ENCODE data around the gene ELL.

ELL gene

GRCh38 chr19:18503971-18504885 lies 17.6 kb downstream of the ELL start:
- TF ChIP-seq GATA3 (IDR thresholded peaks at IDR 0.05; ENCODE audit: low read depth, low read length): no peak
- no peak for TF ChIP-seq GATA2 (IDR thresholded peaks at IDR 0.05; ENCODE audit: low read depth, low read length)

DNA sequence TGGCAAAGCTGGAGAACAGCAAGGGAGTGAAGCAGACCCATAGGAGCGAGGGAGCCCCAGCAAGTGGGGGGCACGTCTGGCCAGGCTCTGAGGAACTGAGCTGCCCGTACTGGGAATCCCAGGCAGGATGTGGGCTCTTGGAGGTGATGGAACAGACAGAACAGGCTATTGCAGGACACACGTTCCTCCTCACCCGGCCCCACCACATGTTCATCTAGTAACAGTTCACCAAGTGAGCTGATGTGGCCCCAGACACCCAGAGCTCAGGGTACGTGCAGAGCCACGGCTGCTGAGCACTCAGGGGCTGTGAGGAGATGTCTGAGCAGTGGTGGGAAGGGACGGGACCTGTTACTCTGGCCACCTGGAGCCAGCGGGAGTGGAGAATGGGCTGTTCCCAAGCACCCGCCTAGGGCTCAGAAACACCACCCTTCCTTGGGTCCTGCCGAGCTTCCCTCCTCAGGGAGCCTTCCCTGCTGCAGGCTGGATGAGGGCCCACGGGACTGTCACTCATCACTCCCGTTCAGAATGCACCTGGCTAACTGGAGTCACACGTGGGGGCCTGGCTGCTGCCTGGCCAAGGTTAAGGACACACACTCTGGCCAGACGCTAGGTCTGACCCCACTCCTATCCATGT lies 18.4 kb downstream of the ELL start:
- TF ChIP-seq GATA3 (IDR thresholded peaks at IDR 0.05; ENCODE audit: low read depth, low read length) (no peak), GATA2 (IDR thresholded peaks at IDR 0.05; ENCODE audit: low read depth, low read length) (no peak)

DNA sequence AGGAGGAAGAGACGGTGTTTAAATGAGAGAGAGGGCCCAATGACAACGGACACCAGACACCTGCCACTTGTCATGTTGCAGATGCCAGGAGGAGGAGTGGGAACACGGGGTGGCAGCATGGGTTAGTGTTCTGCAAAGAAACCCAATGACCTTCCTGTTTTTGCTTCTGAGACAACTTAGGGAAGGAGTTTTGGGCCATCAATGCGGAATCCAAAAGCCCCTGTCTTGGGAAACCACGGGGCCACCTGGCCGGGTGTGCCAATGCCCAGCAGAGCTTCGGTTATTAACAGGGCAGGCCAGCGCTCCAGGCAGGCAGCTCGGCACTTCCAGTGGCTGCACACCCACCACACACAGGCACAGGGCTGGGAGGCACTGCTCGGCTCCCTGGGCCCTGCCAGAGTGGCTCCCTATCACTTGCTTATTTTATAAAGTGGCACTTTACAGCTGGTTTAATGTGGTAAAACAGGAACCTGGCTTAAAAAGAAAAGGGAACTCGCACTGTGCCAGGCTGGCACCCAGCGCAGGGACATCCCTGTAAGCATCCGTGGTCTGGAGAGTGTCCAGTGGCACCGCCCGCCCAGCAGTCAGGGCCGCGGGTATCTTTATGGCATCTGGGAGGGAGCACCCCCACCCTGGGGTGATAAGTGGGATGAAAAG lies 19.1 kb downstream of the ELL start:
- TF ChIP-seq GATA3 (IDR thresholded peaks at IDR 0.05; ENCODE audit: low read depth, low read length) (no peak), GATA2 (IDR thresholded peaks at IDR 0.05; ENCODE audit: low read depth, low read length) (peak; percentile 67)

GRCh38 chr19:18502246-18502637 lies 19.6 kb downstream of the ELL start:
- TF ChIP-seq GATA2 (IDR thresholded peaks at IDR 0.05; ENCODE audit: low read depth, low read length) (no peak), GATA3 (IDR thresholded peaks at IDR 0.05; ENCODE audit: low read depth, low read length) (no peak)

GRCh38 chr19:18501832-18502231 lies 20.0 kb downstream of the ELL start:
- TF ChIP-seq GATA2 (IDR thresholded peaks at IDR 0.05; ENCODE audit: low read depth, low read length) (no peak), GATA3 (IDR thresholded peaks at IDR 0.05; ENCODE audit: low read depth, low read length) (no peak)

GRCh38 chr19:18501351-18501750 lies 20.5 kb downstream of the ELL start:
- TF ChIP-seq GATA3 (IDR thresholded peaks at IDR 0.05; ENCODE audit: low read depth, low read length) (no peak), GATA2 (IDR thresholded peaks at IDR 0.05; ENCODE audit: low read depth, low read length) (no peak)

- TF ChIP-seq GATA3 (IDR thresholded peaks at IDR 0.05; ENCODE audit: low read depth, low read length): no peak
- TF ChIP-seq GATA2 (IDR thresholded peaks at IDR 0.05; ENCODE audit: low read depth, low read length): no peak
Measured at GRCh38 chr19:18500799-18501198, 21.1 kb downstream of the ELL start.

- TF ChIP-seq GATA3 (IDR thresholded peaks at IDR 0.05; ENCODE audit: low read depth, low read length) (no peak), GATA2 (IDR thresholded peaks at IDR 0.05; ENCODE audit: low read depth, low read length) (no peak)
Measured at GRCh38 chr19:18500376-18500775, 21.5 kb downstream of the ELL start.

DNA sequence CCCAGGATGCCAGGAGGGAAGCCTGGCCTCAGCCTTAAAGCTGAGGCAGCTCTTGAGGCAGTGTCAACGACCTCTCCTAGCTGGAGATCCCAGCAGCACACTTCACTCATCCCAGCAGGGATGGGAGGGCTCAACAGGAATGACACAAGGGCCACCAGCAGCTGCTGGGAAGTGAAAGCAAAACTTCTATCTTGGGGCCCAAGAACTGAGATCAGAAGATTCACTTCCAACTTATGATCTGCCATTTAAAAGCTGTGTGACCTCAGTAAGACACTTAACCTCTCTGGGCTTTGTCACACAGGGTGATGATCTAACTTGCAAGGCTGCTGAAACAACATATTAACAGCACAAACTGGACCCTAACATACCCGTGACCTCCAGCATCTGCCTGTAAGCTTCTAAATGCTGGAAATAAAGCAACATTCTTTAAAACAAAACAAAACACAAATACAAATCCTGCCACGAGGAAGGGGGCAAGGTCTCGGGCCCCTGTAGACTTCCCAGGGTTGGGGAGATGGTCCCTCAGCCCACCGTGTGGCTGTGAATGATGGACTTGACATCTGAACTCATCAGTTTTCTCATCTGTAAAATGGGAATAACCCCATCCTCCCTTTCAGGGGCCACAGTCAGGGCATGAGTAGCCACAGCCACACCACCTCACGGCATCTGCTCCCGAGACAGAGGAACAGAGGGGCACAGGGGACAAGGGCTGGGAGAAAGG lies 22.7 kb downstream of the ELL start:
- TF ChIP-seq GATA3 (IDR thresholded peaks at IDR 0.05; ENCODE audit: low read depth, low read length): no peak
- TF ChIP-seq GATA2 (IDR thresholded peaks at IDR 0.05; ENCODE audit: low read depth, low read length): no peak

DNA sequence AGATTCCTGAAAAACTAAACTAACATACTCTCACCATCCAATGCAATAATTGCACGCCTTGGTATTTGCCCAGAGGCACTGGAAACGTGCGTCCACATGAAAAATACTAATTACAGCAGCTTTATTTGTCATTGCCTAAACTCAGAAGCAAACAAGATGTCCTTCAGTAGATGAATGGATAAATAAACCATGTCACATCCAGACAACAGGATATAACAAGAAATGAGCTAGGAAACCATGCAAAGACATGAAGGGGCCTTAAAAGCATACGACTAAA lies 25.0 kb downstream of the ELL start:
- TF ChIP-seq GATA3 (IDR thresholded peaks at IDR 0.05; ENCODE audit: low read depth, low read length) (no peak), GATA2 (IDR thresholded peaks at IDR 0.05; ENCODE audit: low read depth, low read length) (no peak)

GRCh38 chr19:18496167-18496979 lies 25.5 kb downstream of the ELL start:
- TF ChIP-seq GATA3 (IDR thresholded peaks at IDR 0.05; ENCODE audit: low read depth, low read length) (no peak), GATA2 (IDR thresholded peaks at IDR 0.05; ENCODE audit: low read depth, low read length) (no peak)

- TF ChIP-seq GATA2 (IDR thresholded peaks at IDR 0.05; ENCODE audit: low read depth, low read length) (no peak), GATA3 (IDR thresholded peaks at IDR 0.05; ENCODE audit: low read depth, low read length) (no peak)
Measured at GRCh38 chr19:18495204-18495911, 26.5 kb downstream of the ELL start.

DNA sequence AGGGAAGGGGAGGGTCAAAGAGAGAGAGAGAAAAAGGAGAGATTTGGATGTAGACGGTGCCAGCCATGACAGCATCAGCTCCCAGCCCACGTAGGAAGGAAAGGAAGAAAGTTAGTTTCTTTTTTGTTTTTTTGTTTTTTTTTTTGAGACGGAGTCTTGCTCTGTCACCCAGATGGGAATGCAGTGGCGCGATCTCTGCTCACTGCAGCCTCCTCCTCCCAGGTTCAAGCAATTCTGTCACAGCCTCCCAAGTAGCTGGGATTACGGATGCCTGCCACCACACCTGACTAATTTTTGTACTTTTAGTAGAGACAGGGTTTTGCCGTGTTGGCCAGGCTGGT lies 27.6 kb downstream of the ELL start:
- no peak for TF ChIP-seq GATA3 (IDR thresholded peaks at IDR 0.05; ENCODE audit: low read depth, low read length)

Measured in SH-SY5Y (cell line).